Liver (tissue), 9 donors: ENCODE data around the gene ADAM19. TPM values are rescaled to one million over a fixed set of nuclear protein-coding genes. Genes with fewer than 3 reads are reported as not detected.

Experiments used
- DNase-seq: peaks from one replicate; pipeline ENCODE4 v3.0.0-alpha.2; 2017; ENCODE audit warnings: low spot score
- H3K27ac ChIP-seq, 2 donors: one replicate each; pipeline ENCODE4 v1.7.0; 2013; ENCODE audit warnings: inconsistent platforms in 2 of 2, low read length in 2 of 2, control low read depth in 1 of 2, low read depth in 1 of 2, mild to moderate bottlenecking in 1 of 2
- H3K27me3 ChIP-seq, 4 donors: one replicate each; pipeline versions ENCODE4 v1.6.1 to v1.7.0; 2013; ENCODE audit warnings: low read length in 3 of 4, inconsistent platforms in 1 of 4, mild to moderate bottlenecking in 1 of 4, moderate library complexity in 1 of 4; ENCODE audit not compliant: control insufficient read depth in 4 of 4, insufficient read depth in 4 of 4
- H3K36me3 ChIP-seq, 4 donors: one replicate each; pipeline versions ENCODE4 v1.6.1 to v1.7.0; 2013; ENCODE audit warnings: low read length in 3 of 4, mild to moderate bottlenecking in 3 of 4, low read depth in 1 of 4, moderate library complexity in 1 of 4; ENCODE audit not compliant: control insufficient read depth in 4 of 4, insufficient read depth in 3 of 4
- H3K4me1 ChIP-seq, 4 donors: one replicate each; pipeline versions ENCODE4 v1.6.1 to v1.7.0; 2013; ENCODE audit warnings: low read length in 3 of 4, mild to moderate bottlenecking in 3 of 4, moderate library complexity in 1 of 4; ENCODE audit not compliant: control insufficient read depth in 4 of 4, insufficient read depth in 4 of 4
- H3K4me3 ChIP-seq, 3 donors: one replicate each; pipeline versions ENCODE4 v1.6.1 to v1.7.0; 2013; ENCODE audit warnings: low read length in 3 of 3, control low read depth in 1 of 3, low read depth in 1 of 3, mild to moderate bottlenecking in 1 of 3
- H3K9ac ChIP-seq, 2 donors: one replicate each; pipeline ENCODE4 v1.7.0; 2013; ENCODE audit warnings: low read length in 2 of 2, mild to moderate bottlenecking in 2 of 2, moderate library complexity in 2 of 2, control low read depth in 1 of 2, low read depth in 1 of 2
- H3K9me3 ChIP-seq, 4 donors: one replicate each; pipeline versions ENCODE4 v1.6.1 to v1.7.0; 2013; ENCODE audit warnings: low read length in 3 of 4; ENCODE audit not compliant: control insufficient read depth in 4 of 4
- ATF3 ChIP-seq: IDR thresholded peaks from 2 replicates; pipeline ENCODE4 v1.6.1; 2016; ENCODE audit warnings: antibody characterized with exemption
- EGR1 ChIP-seq, 2 donors: IDR thresholded peaks; 2 replicates each; pipeline ENCODE4 v1.6.1; 2016 to 2018; ENCODE audit warnings: antibody characterized with exemption in 2 of 2, low read depth in 2 of 2
- FOXA2 ChIP-seq: IDR thresholded peaks from 2 replicates; pipeline ENCODE4 v1.6.1; 2016; ENCODE audit warnings: antibody characterized with exemption
- GABPA ChIP-seq, 2 donors: IDR thresholded peaks in 1 of 2; conservative IDR thresholded peaks in 1 of 2; 2 replicates each; pipeline ENCODE4 v1.6.1; 2016; ENCODE audit warnings: antibody characterized with exemption in 2 of 2, mild to moderate bottlenecking in 1 of 2, moderate library complexity in 1 of 2
- HNF4G ChIP-seq: IDR thresholded peaks from 2 replicates; pipeline ENCODE4 v1.6.1; 2016; ENCODE audit warnings: antibody characterized with exemption
- JUND ChIP-seq, 2 donors: IDR thresholded peaks; 2 replicates each; pipeline ENCODE4 v1.6.1; 2016; ENCODE audit warnings: antibody characterized with exemption in 2 of 2
- NR2F2 ChIP-seq: IDR thresholded peaks from 2 replicates; pipeline ENCODE4 v1.6.1; 2016; ENCODE audit warnings: antibody characterized with exemption
- RAD21 ChIP-seq, 2 donors: IDR thresholded peaks; 2 replicates each; pipeline ENCODE4 v1.6.1; 2016; ENCODE audit warnings: antibody characterized with exemption in 2 of 2, mild to moderate bottlenecking in 2 of 2
- RXRA ChIP-seq, 2 donors: IDR thresholded peaks; 2 replicates each; pipeline ENCODE4 v1.6.1; 2017 to 2018; ENCODE audit warnings: antibody characterized with exemption in 2 of 2, mild to moderate bottlenecking in 1 of 2
- TAF1 ChIP-seq: conservative IDR thresholded peaks from 2 replicates; pipeline ENCODE4 v1.6.1; 2016; ENCODE audit warnings: antibody characterized with exemption, mild to moderate bottlenecking
- YY1 ChIP-seq: IDR thresholded peaks from 2 replicates; pipeline ENCODE4 v1.6.1; 2016; ENCODE audit warnings: antibody characterized with exemption, mild to moderate bottlenecking
- ZBTB33 ChIP-seq: IDR thresholded peaks from 2 replicates; pipeline ENCODE4 v1.6.1; 2016; ENCODE audit warnings: antibody characterized with exemption
- WGBS: extraction: QIAGEN DNeasy Blood & Tissue Kit; methylation state at CpG from one replicate; pipeline ENCODE4 v1.1.7; 2013; 5-methylcytosine and 5-hydroxymethylcytosine counted together
- polyA plus RNA-seq, 2 donors: library from polyadenylated mRNA; stranded (reverse) in 1 of 2; unstranded in 1 of 2; fragments of 200-250 nt in 1 of 2; fragments of >200 nt in 1 of 2; fragmentation: Nextera tagmentation in 1 of 2; extraction: Ambion mirVana in 1 of 2; gene quantifications; one replicate each; pipeline versions ENCODE4 v1.2.1 to v1.2.3, GENCODE V29; 2013 to 2015
- total RNA-seq, 2 donors: library from RNA; depleted of rRNA; stranded (reverse); fragments of >200 nt; gene quantifications; one replicate each; pipeline ENCODE4 v1.2.3, GENCODE V29; 2014
- TF ChIP-seq, protein P1 (sequence below): IDR thresholded peaks from 2 replicates; pipeline ENCODE4 v1.6.1; 2016; ENCODE audit warnings: antibody characterized with exemption
- TF ChIP-seq, protein P2 (sequence below): IDR thresholded peaks from 2 replicates; pipeline ENCODE4 v1.6.1; 2016; ENCODE audit warnings: antibody characterized with exemption, mild to moderate bottlenecking
- donor health status: healthy.
- donor health status: healthy.
- donor health status: healthy.
- donor health status: healthy.
- donor health status: healthy.

Gene ADAM19
- total and polyA plus RNA-seq, 4 donors = 2.4 to 7.1 (median 2.9) TPM

DNA sequence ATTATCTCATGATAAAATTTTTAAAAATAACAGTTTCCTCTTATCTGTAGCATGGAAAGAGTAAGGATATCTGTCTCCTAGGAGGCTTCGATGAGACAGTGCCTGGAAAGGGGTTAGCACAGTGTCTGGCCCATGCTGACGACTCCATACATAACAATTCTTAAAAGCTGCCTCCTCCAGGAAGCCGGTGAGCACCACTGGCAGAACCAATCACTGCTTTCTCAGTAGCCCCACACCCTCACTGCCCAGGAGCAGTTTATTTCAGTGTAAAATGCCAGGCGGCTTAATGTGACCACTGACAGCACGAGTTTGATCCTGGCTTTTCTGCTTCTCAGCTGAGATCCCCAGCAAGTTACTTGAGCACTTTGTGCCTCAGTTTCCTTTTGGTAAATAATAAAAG, 116.7 kb downstream of the ADAM19 start:
- Histone ChIP-seq H3K36me3 (no peaks in the 10 kb centered on the region), H3K9me3 (no peaks in the 10 kb centered on the region), H3K27me3 (peaks cover 0 to 8% (median 2%) of the 10 kb centered on the region in 4 donors), H3K9ac (no peak overlapping the region), H3K4me1 (peaks cover 2 to 8% (median 5%) of the 10 kb centered on the region in 4 donors), H3K27ac (no peak overlapping the region), H3K4me3 (no peak overlapping the region)
- no peak for TF ChIP-seq EGR1 (IDR thresholded peaks at IDR 0.05; ENCODE audit: low read depth in 2 of 2)
- no peak for TF ChIP-seq RAD21 (IDR thresholded peaks at IDR 0.05)
- TF ChIP-seq, protein P1, sequence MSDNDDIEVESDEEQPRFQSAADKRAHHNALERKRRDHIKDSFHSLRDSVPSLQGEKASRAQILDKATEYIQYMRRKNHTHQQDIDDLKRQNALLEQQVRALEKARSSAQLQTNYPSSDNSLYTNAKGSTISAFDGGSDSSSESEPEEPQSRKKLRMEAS = no peak
- TF ChIP-seq NR2F2 = no peak
- TF ChIP-seq GABPA (IDR thresholded peaks at IDR 0.05 in 1 of 2, conservative IDR thresholded peaks at IDR 0.05 in 1 of 2) = no peak
- 91% methylated on average over 5 of the region's 5 CpGs for WGBS
- DNase-seq = no peak

DNA sequence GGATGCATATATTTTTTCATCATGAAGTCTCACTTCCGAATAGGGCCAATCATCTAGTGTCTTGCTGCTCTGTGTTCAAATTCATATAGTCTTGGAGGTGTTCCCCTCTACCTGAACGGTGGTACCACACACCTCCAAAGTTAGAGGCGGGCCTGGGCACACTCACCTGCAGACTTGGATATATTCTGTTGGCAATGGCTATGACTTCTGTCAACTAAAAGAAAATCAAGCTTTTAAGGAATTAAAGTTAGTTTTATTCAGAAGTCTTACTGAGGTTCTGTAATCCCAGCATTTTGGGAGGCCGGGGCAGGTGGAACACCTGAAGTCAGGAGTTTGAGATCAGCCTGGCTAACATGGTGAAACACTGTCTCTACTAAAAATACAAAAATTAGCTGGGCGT, 118.2 kb downstream of the ADAM19 start:
- no peaks in the 10 kb centered on the region for H3K36me3 ChIP-seq
- no peak overlapping the region for H3K4me3 ChIP-seq
- TF ChIP-seq, protein P1 = no peak
- TF ChIP-seq TAF1 = no peak
- no peak for TF ChIP-seq ZBTB33
- TF ChIP-seq, protein P2, sequence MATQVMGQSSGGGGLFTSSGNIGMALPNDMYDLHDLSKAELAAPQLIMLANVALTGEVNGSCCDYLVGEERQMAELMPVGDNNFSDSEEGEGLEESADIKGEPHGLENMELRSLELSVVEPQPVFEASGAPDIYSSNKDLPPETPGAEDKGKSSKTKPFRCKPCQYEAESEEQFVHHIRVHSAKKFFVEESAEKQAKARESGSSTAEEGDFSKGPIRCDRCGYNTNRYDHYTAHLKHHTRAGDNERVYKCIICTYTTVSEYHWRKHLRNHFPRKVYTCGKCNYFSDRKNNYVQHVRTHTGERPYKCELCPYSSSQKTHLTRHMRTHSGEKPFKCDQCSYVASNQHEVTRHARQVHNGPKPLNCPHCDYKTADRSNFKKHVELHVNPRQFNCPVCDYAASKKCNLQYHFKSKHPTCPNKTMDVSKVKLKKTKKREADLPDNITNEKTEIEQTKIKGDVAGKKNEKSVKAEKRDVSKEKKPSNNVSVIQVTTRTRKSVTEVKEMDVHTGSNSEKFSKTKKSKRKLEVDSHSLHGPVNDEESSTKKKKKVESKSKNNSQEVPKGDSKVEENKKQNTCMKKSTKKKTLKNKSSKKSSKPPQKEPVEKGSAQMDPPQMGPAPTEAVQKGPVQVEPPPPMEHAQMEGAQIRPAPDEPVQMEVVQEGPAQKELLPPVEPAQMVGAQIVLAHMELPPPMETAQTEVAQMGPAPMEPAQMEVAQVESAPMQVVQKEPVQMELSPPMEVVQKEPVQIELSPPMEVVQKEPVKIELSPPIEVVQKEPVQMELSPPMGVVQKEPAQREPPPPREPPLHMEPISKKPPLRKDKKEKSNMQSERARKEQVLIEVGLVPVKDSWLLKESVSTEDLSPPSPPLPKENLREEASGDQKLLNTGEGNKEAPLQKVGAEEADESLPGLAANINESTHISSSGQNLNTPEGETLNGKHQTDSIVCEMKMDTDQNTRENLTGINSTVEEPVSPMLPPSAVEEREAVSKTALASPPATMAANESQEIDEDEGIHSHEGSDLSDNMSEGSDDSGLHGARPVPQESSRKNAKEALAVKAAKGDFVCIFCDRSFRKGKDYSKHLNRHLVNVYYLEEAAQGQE = no peak
- TF ChIP-seq EGR1 (IDR thresholded peaks at IDR 0.05; ENCODE audit: low read depth in 2 of 2) = no peak
- TF ChIP-seq GABPA (IDR thresholded peaks at IDR 0.05 in 1 of 2, conservative IDR thresholded peaks at IDR 0.05 in 1 of 2) = no peak
- no peaks in the 10 kb centered on the region for H3K9me3 ChIP-seq
- 93% methylated on average over 5 of the region's 5 CpGs for WGBS
- peaks cover 0 to 8% (median 2%) of the 10 kb centered on the region in 4 donors for H3K27me3 ChIP-seq
- peaks cover 2 to 8% (median 5%) of the 10 kb centered on the region in 4 donors for H3K4me1 ChIP-seq
- DNase-seq = no peak
- no peak overlapping the region for H3K27ac ChIP-seq
- H3K9ac ChIP-seq = no peak overlapping the region

GRCh38 chr5:157456301-157456700, 119.3 kb downstream of the ADAM19 start:
- H3K9me3 ChIP-seq = no peaks in the 10 kb centered on the region
- H3K36me3 ChIP-seq = no peaks in the 10 kb centered on the region
- no peak for DNase-seq
- WGBS = 85% methylated on average over 5 of the region's 5 CpGs
- no peak overlapping the region for H3K9ac ChIP-seq
- peaks cover 0 to 7% (median 0%) of the 10 kb centered on the region in 4 donors for H3K27me3 ChIP-seq
- H3K4me3 ChIP-seq = no peak overlapping the region
- H3K4me1 ChIP-seq = peaks cover 2 to 8% (median 5%) of the 10 kb centered on the region in 4 donors
- no peak overlapping the region for H3K27ac ChIP-seq
- TF ChIP-seq ATF3 = no peak
- TF ChIP-seq FOXA2 = no peak
- TF ChIP-seq, protein P2 = no peak
- TF ChIP-seq YY1 = no peak
- TF ChIP-seq HNF4G = no peak
- TF ChIP-seq RXRA (IDR thresholded peaks at IDR 0.05) = no peak
- TF ChIP-seq GABPA (IDR thresholded peaks at IDR 0.05 in 1 of 2, conservative IDR thresholded peaks at IDR 0.05 in 1 of 2) = no peak
- TF ChIP-seq, protein P1 = no peak
- no peak for TF ChIP-seq NR2F2
- no peak for TF ChIP-seq ZBTB33
- no peak for TF ChIP-seq TAF1
- TF ChIP-seq JUND (IDR thresholded peaks at IDR 0.05) = no peak
